Mesothelial cell of epicardium (in vitro differentiated cells): ENCODE measurements around the gene NUP214. TPM values are rescaled to one million over a fixed set of nuclear protein-coding genes. Genes with fewer than 3 reads are reported as not detected.

Experiments used
- DNase-seq, 2 experiments: peaks; one replicate each; pipeline ENCODE4 v3.0.0; 2021; ENCODE audit warnings: low spot score in 2 of 2; ENCODE audit not compliant: unreplicated experiment in 2 of 2
- H3K27ac Mint-ChIP-seq: 2 replicates; pipeline ENCODE4 v1.8.0; 2021; ENCODE audit warnings: mixed read lengths
- H3K27me3 Mint-ChIP-seq: 2 replicates; pipeline ENCODE4 v1.8.0; 2021; ENCODE audit warnings: low read depth, mixed read lengths
- H3K36me3 Mint-ChIP-seq: 2 replicates; pipeline ENCODE4 v1.8.0; 2021; ENCODE audit warnings: mixed read lengths
- H3K4me1 Mint-ChIP-seq: 2 replicates; pipeline ENCODE4 v1.8.0; 2021; ENCODE audit warnings: mixed read lengths
- H3K4me3 Mint-ChIP-seq: 2 replicates; pipeline ENCODE4 v1.8.0; 2021; ENCODE audit warnings: mild to moderate bottlenecking, moderate library complexity, mixed read lengths
- H3K9me3 Mint-ChIP-seq: 2 replicates; pipeline ENCODE4 v1.8.0; 2021; ENCODE audit warnings: mixed read lengths
- total RNA-seq: library from RNA; stranded (reverse); gene quantifications from 3 replicates; pipeline ENCODE4 v1.2.1, GENCODE V29; 2021
- TF ChIP-seq, protein P1 (sequence below): fragments of 200-600 bp; sonication (generic); IDR thresholded peaks from one replicate; pipeline ENCODE4 v1.5.0; 2021; ENCODE audit warnings: antibody characterized with exemption; ENCODE audit not compliant: unreplicated experiment

The NUP214 gene
- total RNA-seq, 1 donor from 2014 or later: 69.4 TPM

DNA sequence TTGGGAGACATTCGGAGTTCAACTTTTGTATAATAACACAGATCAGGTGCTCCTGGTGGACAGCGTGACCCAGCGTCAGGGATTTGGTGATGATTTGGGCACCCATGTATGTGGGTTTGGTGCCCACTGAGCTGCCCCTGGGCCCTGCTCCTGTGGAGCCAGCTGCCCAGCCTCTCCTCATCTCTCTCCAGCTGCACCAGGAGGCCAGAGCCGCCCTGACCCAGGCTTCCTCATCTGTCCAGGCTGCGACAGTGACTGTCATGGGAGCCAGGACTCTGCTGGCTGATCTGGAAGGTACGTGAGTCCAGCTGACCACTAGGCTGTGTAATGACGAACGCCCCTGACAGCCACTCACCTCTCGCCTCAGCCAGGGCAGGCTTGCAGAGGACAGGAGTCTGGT, 43.5 kb upstream of the NUP214 start:
- H3K27ac Mint-ChIP-seq: no peak overlapping the region
- no peaks in the 10 kb centered on the region for H3K27me3 Mint-ChIP-seq
- TF ChIP-seq, protein P1, sequence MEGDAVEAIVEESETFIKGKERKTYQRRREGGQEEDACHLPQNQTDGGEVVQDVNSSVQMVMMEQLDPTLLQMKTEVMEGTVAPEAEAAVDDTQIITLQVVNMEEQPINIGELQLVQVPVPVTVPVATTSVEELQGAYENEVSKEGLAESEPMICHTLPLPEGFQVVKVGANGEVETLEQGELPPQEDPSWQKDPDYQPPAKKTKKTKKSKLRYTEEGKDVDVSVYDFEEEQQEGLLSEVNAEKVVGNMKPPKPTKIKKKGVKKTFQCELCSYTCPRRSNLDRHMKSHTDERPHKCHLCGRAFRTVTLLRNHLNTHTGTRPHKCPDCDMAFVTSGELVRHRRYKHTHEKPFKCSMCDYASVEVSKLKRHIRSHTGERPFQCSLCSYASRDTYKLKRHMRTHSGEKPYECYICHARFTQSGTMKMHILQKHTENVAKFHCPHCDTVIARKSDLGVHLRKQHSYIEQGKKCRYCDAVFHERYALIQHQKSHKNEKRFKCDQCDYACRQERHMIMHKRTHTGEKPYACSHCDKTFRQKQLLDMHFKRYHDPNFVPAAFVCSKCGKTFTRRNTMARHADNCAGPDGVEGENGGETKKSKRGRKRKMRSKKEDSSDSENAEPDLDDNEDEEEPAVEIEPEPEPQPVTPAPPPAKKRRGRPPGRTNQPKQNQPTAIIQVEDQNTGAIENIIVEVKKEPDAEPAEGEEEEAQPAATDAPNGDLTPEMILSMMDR: no peak
- no peak overlapping the region for H3K4me3 Mint-ChIP-seq
- H3K36me3 Mint-ChIP-seq: no peaks in the 10 kb centered on the region
- DNase-seq: no peak
- H3K4me1 Mint-ChIP-seq: no peaks in the 10 kb centered on the region
- no peaks in the 10 kb centered on the region for H3K9me3 Mint-ChIP-seq

DNA sequence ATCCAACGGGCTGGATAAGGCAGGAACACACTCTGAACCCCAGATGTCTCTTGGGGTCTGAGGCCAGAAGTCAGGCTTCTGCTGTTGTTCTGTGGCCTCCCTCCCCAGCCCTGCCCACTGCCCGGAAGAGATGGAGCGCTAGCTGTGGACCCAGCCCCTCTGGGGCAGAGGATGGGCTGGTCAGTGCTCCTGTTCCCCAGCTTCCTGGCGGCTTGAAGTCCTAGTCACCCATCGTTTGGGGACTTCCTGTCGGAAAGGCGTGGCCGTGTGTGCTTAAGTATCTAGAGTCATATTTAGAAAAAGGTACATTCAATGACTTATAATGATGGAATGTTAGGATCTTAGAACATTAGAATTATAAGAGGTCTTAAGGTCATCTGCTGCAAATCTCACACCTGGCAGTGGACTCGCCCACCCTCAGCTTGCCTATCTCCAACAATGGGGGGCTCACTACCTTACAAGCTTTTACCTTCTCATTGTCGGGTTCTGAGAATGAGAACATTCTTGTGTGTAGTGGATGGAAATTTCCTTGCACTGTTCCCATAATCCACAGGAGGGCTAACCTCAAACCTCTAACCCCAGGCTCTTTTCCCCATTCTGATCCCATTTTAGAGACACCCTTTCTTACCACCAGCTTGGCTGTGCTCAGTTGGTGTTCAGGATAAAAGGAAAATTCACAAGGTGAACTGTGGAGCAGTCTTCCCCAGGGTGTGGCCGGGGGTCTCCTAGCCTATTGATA, 42.4 kb upstream of the NUP214 start:
- DNase-seq: no peak
- H3K36me3 Mint-ChIP-seq: no peaks in the 10 kb centered on the region
- TF ChIP-seq, protein P1: no peak
- no peaks in the 10 kb centered on the region for H3K9me3 Mint-ChIP-seq
- H3K4me3 Mint-ChIP-seq: no peak overlapping the region
- no peaks in the 10 kb centered on the region for H3K27me3 Mint-ChIP-seq
- H3K4me1 Mint-ChIP-seq: no peaks in the 10 kb centered on the region
- H3K27ac Mint-ChIP-seq: no peak overlapping the region

DNA sequence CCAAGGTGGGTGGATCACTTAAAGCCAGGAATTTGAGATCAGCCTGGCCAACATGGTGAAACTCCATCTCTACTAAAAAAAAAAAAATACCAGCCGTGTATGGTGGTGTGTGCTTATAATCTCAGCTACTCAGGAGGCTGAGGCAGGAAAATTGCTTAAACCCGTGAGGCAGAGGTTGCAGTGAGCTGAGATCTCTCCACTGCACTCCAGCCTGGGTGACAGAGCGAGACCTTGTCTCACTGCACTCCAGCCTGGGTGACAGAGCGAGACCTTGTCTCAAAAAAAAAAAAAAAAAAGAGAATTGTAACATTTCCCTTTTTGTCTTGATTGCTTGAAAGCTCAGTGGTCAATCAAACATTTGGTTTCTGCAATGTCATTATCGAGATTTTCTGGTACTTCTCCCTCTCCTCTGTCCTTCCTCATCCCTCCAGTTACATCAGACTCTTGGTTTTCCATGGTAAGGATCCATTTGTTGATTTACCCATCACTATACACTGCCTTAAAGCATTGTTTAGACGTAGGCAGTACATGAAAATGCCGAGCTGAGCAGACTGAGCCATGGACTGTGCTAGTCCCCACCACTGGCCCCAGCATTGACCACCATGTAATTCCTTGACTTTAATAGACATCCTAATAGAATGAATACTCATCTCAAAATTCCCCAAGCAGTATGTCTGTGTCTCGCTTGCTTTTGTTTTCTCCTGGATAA, 40.6 kb upstream of the NUP214 start:
- TF ChIP-seq, protein P1: no peak
- Mint-ChIP-seq H3K27me3 (no peaks in the 10 kb centered on the region), H3K27ac (no peak overlapping the region), H3K36me3 (no peaks in the 10 kb centered on the region), H3K4me3 (no peak overlapping the region), H3K9me3 (no peaks in the 10 kb centered on the region), H3K4me1 (no peaks in the 10 kb centered on the region)
- DNase-seq: no peak

DNA sequence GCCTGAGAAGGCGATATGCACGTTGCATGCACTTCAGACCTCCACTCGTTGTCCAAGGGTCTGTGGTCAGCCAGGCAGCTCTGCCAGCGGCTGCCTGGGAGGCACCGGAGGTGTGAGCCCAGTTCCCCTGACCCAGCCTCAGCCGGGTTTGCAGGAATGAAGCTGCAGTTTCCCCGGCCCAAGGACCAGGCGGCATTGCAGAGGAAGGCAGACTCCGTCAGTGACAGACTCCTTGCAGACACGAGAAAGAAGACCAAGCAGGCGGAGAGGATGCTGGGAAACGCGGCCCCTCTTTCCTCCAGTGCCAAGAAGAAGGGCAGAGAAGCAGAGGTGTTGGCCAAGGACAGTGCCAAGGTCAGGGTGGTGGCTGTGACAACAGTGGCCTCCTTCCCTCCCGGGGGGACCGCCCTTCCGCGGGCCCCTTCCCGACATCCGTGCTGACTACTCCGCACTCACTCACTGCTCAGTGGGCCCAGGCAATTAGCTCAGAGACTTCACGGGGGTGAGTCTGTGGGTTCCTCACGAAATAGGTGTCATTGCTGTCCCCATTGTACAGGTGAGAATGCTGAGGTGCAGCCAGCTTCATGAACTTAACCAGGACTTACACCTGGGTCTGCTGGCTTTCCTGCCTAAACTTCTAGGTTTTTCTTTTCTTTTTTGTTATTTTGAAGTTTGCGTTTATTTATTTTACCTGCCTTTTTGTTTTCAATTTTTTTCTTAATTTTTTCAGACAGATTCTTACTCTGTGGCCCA, 39.8 kb upstream of the NUP214 start:
- DNase-seq: no peak
- H3K9me3 Mint-ChIP-seq: no peaks in the 10 kb centered on the region
- no peak overlapping the region for H3K27ac Mint-ChIP-seq
- no peaks in the 10 kb centered on the region for H3K4me1 Mint-ChIP-seq
- no peaks in the 10 kb centered on the region for H3K27me3 Mint-ChIP-seq
- no peak overlapping the region for H3K4me3 Mint-ChIP-seq
- H3K36me3 Mint-ChIP-seq: no peaks in the 10 kb centered on the region
- TF ChIP-seq, protein P1: no peak

DNA sequence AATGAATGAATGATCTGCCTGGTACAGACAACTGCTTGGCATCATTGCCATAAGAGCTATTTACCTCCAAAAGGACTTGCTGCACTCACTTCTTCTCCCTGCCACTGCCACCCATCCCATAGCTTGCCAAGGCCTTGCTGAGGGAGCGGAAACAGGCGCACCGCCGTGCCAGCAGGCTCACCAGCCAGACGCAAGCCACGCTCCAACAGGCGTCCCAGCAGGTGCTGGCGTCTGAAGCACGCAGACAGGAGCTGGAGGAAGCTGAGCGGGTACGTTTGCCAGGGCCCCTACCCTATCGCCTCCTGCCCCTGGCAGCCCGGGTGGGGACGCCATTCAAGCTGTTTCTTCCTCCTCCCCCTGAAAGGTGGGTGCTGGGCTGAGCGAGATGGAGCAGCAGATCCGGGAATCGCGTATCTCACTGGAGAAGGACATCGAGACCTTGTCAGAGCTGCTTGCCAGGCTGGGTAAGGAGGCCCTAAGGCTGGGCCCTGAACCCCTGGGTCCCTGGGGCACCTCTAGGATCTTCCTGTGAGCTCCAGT, 38.0 kb upstream of the NUP214 start:
- TF ChIP-seq, protein P1: no peak
- Mint-ChIP-seq H3K9me3 (no peaks in the 10 kb centered on the region), H3K4me3 (no peak overlapping the region), H3K27ac (no peak overlapping the region), H3K4me1 (no peaks in the 10 kb centered on the region), H3K27me3 (no peaks in the 10 kb centered on the region), H3K36me3 (no peaks in the 10 kb centered on the region)
- no peak for DNase-seq
